HG03025 (cell line): ENCODE results near the gene KCND2.

Experiments used
- ATAC-seq: cut with Tn5 transposase; IDR thresholded peaks from one replicate; pipeline ENCODE4 v1.9.1; 2021; ENCODE audit warnings: mild to moderate bottlenecking, moderate library complexity; ENCODE audit not compliant: unreplicated experiment, low FRiP score

Gene KCND2

GRCh38 chr7:120307991-120308545 lies 35.1 kb downstream of the KCND2 start:
- no peak for ATAC-seq

GRCh38 chr7:120311028-120311788 lies 38.2 kb downstream of the KCND2 start:
- ATAC-seq: no peak

- no peak for ATAC-seq
Measured at GRCh38 chr7:120320218-120320961, 47.4 kb downstream of the KCND2 start.

GRCh38 chr7:120327054-120327453 lies 54.1 kb downstream of the KCND2 start:
- no peak for ATAC-seq

GRCh38 chr7:120332433-120332832 lies 59.5 kb downstream of the KCND2 start:
- no peak for ATAC-seq

- peak; percentile 77 for ATAC-seq
Measured at GRCh38 chr7:120334475-120334874, 61.5 kb downstream of the KCND2 start.

GRCh38 chr7:120337308-120337907 lies 64.4 kb downstream of the KCND2 start:
- peak; percentile 53 for ATAC-seq

GRCh38 chr7:120344276-120344675 lies 71.3 kb downstream of the KCND2 start:
- ATAC-seq: no peak

GRCh38 chr7:120353171-120353570 lies 80.2 kb downstream of the KCND2 start:
- ATAC-seq: no peak

- peak; percentile 84 for ATAC-seq
Measured at GRCh38 chr7:120360918-120361317, 87.9 kb downstream of the KCND2 start.

- ATAC-seq: no peak
Measured at GRCh38 chr7:120363414-120363813, 90.4 kb downstream of the KCND2 start.

- ATAC-seq: peak; percentile 89
Measured at GRCh38 chr7:120370954-120371353, 98.0 kb downstream of the KCND2 start.

GRCh38 chr7:120373174-120373573 lies 100.2 kb downstream of the KCND2 start:
- ATAC-seq: no peak

- ATAC-seq: peak; percentile 45
Measured at GRCh38 chr7:120394595-120394994, 121.6 kb downstream of the KCND2 start.

- peak; percentile 57 for ATAC-seq
Measured at GRCh38 chr7:120395526-120396019, 122.6 kb downstream of the KCND2 start.

- no peak for ATAC-seq
Measured at GRCh38 chr7:120398284-120399000, 125.5 kb downstream of the KCND2 start.

- peak; percentile 27 for ATAC-seq
Measured at GRCh38 chr7:120400806-120401455, 128.0 kb downstream of the KCND2 start.

- peak; percentile 77 for ATAC-seq
Measured at GRCh38 chr7:120402079-120402767, 129.2 kb downstream of the KCND2 start.

- ATAC-seq: no peak
Measured at GRCh38 chr7:120402801-120403200, 129.8 kb downstream of the KCND2 start.
